K562 (cell line): ENCODE data around the gene ARL4D. TPM values are rescaled to one million over a fixed set of nuclear protein-coding genes. Genes with fewer than 3 reads are reported as not detected.

ENCODE experiments used
- ATAC-seq: fragments of 200-7000 bp; cut with Tn5 transposase; 3 replicates; pipeline ENCODE4 v1.9.1; 2020; ENCODE audit warnings: moderate library complexity
- BruUV-seq: library from RNA; stranded (reverse); fragments of 400-500 nt; replicated peaks from 2 replicates; lab custom pipeline; 2021; lab: Mats Ljungman, UMichigan
- CTCF ChIA-PET: fragments of 300-600 bp; formaldehyde crosslinking; extraction: SDS; loops from one replicate; lab custom pipeline; 2021; ENCODE audit warnings: low intra/inter-chr PET ratio; lab: Yijun Ruan, JAX
- POLR2A ChIA-PET: fragments of 300-600, 350-650 bp; sonication (Branson Sonifier 250); formaldehyde crosslinking; extraction: SDS; loops from one replicate; lab custom pipeline; 2021; ENCODE audit warnings: antibody characterized with exemption, inconsistent platforms; lab: Yijun Ruan, JAX
- DNase-seq, 4 experiments: peaks; one replicate each; pipeline versions ENCODE4 v3.0.0 to v3.0.0-alpha.2; 2011 to 2018; ENCODE audit warnings: low spot score in 3 of 4, mixed read lengths in 3 of 4; ENCODE audit errors: extremely low read depth in 1 of 4
- FAIRE-seq: peaks from 2 replicates; lab custom pipeline; 2011; peaks lifted over from hg19 to GRCh38; lab: Jason Lieb, UNC
- H2AFZ ChIP-seq: 2 replicates; pipeline ENCODE4 v1.6.0; 2011; ENCODE audit warnings: low read depth, low read length, control low read depth, inconsistent platforms
- H3K27ac ChIP-seq: fragments of 200-600 bp; 3 replicates; pipeline ENCODE4 v1.8.0; 2011; ENCODE audit warnings: low read depth, mild to moderate bottlenecking, control low read depth, inconsistent platforms, low read length, moderate library complexity, mixed read lengths; ENCODE audit errors: extremely low read depth
- H3K27me3 ChIP-seq, 2 experiments: fragments of 300-600 bp in 1 of 2; 2 replicates in 1 of 2; 3 replicates in 1 of 2; pipeline versions ENCODE4 v1.6.0 to v1.8.0; 2011; ENCODE audit warnings: inconsistent platforms in 2 of 2, low read length in 2 of 2, mild to moderate bottlenecking in 1 of 2, mixed read lengths in 1 of 2, moderate library complexity in 1 of 2; ENCODE audit not compliant: control insufficient read depth in 2 of 2, insufficient read depth in 2 of 2
- H3K36me3 ChIP-seq: fragments of 300-600 bp; 3 replicates; pipeline ENCODE4 v1.8.0; 2011; ENCODE audit warnings: mild to moderate bottlenecking, low read length, inconsistent platforms; ENCODE audit not compliant: control insufficient read depth, insufficient read depth
- H3K4me1 ChIP-seq, 2 experiments: fragments of 200-600 bp in 1 of 2; replicated peaks in 1 of 2; 2 replicates in 1 of 2; 3 replicates in 1 of 2; pipeline versions ENCODE4 v1.5.1 to v1.8.0; 2011; ENCODE audit warnings: inconsistent platforms in 2 of 2, low read length in 2 of 2, mild to moderate bottlenecking in 1 of 2, mixed read lengths in 1 of 2, moderate library complexity in 1 of 2; ENCODE audit not compliant: control insufficient read depth in 2 of 2, insufficient read depth in 2 of 2
- H3K4me2 ChIP-seq: 2 replicates; pipeline ENCODE4 v1.6.1; 2011; ENCODE audit warnings: low read length, control low read depth, inconsistent platforms, mixed read lengths; ENCODE audit not compliant: insufficient read depth
- H3K4me3 ChIP-seq: fragments of 200-600 bp; sonication (generic), shearing (Covaris generic); 2 replicates; pipeline ENCODE4 v1.5.1; 2016; ENCODE audit warnings: control low read depth, inconsistent platforms
- H3K79me2 ChIP-seq: fragments of 200-600 bp; 3 replicates; pipeline ENCODE4 v1.8.0; 2011; ENCODE audit warnings: low read length, inconsistent platforms; ENCODE audit not compliant: control insufficient read depth, insufficient read depth
- H3K9ac ChIP-seq, 2 experiments: 2 replicates each; pipeline versions ENCODE4 v1.6.0 to v1.6.1; 2011; ENCODE audit warnings: low read depth in 2 of 2, low read length in 2 of 2, control low read depth in 1 of 2, inconsistent platforms in 1 of 2, mild to moderate bottlenecking in 1 of 2, mixed read lengths in 1 of 2; ENCODE audit not compliant: insufficient read depth in 1 of 2
- H3K9me1 ChIP-seq: one replicate; pipeline ENCODE4 v1.6.0; 2011; ENCODE audit warnings: inconsistent platforms, mild to moderate bottlenecking, low read length, moderate library complexity; ENCODE audit not compliant: control insufficient read depth, insufficient read depth
- H3K9me3 ChIP-seq: replicated peaks from 2 replicates; pipeline ENCODE4 v1.5.1; 2011; ENCODE audit warnings: low read depth, low read length, inconsistent platforms; ENCODE audit not compliant: control insufficient read depth, insufficient read depth
- H4K20me1 ChIP-seq: replicated peaks from 2 replicates; pipeline ENCODE4 v1.6.1; 2011; ENCODE audit warnings: low read length, inconsistent platforms, mixed read lengths; ENCODE audit not compliant: control insufficient read depth, insufficient read depth
- ATF2 ChIP-seq: sonication (generic); formaldehyde crosslinking; IDR thresholded peaks from 2 replicates; pipeline ENCODE4 v1.8.1; 2022; ENCODE audit warnings: missing genetic modification reagents
- CBX2 ChIP-seq: fragments of 200-600 bp; sonication (generic); IDR thresholded peaks from one replicate; pipeline ENCODE4 v1.6.1; 2012; ENCODE audit warnings: mild to moderate bottlenecking, low read length, inconsistent platforms; ENCODE audit not compliant: insufficient read depth, poor library complexity, severe bottlenecking
- E2F8 ChIP-seq: fragments of 450-650 bp; IDR thresholded peaks from 2 replicates; pipeline ENCODE4 v1.7.1; 2018; ENCODE audit warnings: mild to moderate bottlenecking, low read depth; ENCODE audit not compliant: partially characterized antibody
- FOXJ2 ChIP-seq: fragments of 200-800 bp; sonication (Bioruptor generic); IDR thresholded peaks from 2 replicates; pipeline ENCODE4 v1.6.1; 2016; ENCODE audit warnings: missing genetic modification characterization, missing compliant biosample characterization
- HDGF ChIP-seq: fragments of 450-650 bp; IDR thresholded peaks from 2 replicates; pipeline ENCODE4 v1.6.1; 2016
- JUN ChIP-seq, 2 experiments: sonication (generic) in 1 of 2; formaldehyde crosslinking in 1 of 2; IDR thresholded peaks; 2 replicates each; pipeline versions ENCODE4 v1.6.1 to v1.8.0; 2012 to 2022; ENCODE audit warnings: borderline replicate concordance in 2 of 2, mild to moderate bottlenecking in 2 of 2, improper control_type of control experiment in 1 of 2, low read depth in 1 of 2, low read length in 1 of 2, missing genetic modification reagents in 1 of 2
- MIER1 ChIP-seq: fragments of 450-650 bp; IDR thresholded peaks from 2 replicates; pipeline ENCODE4 v1.6.1; 2016; ENCODE audit warnings: antibody characterized with exemption, mild to moderate bottlenecking, low read depth
- MTF1 ChIP-seq: fragments of 250-450 bp; sonication (Bioruptor Pico); IDR thresholded peaks from 2 replicates; pipeline ENCODE4 v1.9.0; 2021; ENCODE audit warnings: moderate library complexity, mild to moderate bottlenecking, inconsistent platforms, borderline replicate concordance
- NR2F6 ChIP-seq: fragments of 450-650 bp; formaldehyde crosslinking; IDR thresholded peaks from 2 replicates; pipeline ENCODE4 v1.4.0; 2020; ENCODE audit warnings: mild to moderate bottlenecking
- PML ChIP-seq: IDR thresholded peaks from 2 replicates; pipeline ENCODE4 v1.6.1; 2012; ENCODE audit warnings: low read length, inconsistent platforms
- PTRF ChIP-seq: fragments of 450-650 bp; IDR thresholded peaks from 2 replicates; pipeline ENCODE4 v1.6.1; 2016; ENCODE audit warnings: mild to moderate bottlenecking, missing genetic modification characterization, missing compliant biosample characterization
- RUNX1 ChIP-seq: sonication (generic); IDR thresholded peaks from 2 replicates; pipeline ENCODE4 v1.6.1; 2016; ENCODE audit warnings: antibody characterized with exemption, low read depth
- TCFL5 ChIP-seq: fragments of 250-450 bp; sonication (Bioruptor Pico); conservative IDR thresholded peaks from 2 replicates; pipeline ENCODE4 v1.6.1; 2021; ENCODE audit warnings: mild to moderate bottlenecking, moderate library complexity, matching md5 sums
- ZNF24 ChIP-seq: fragments of 450-650 bp; IDR thresholded peaks from 2 replicates; pipeline ENCODE4 v1.6.1; 2016
- WGBS: fragments of 100-300 bp; shearing (Covaris generic); methylation state at CpG from one replicate; pipeline ENCODE4 v1.1.6; 2016; ENCODE audit warnings: low coverage, mixed read lengths; ENCODE audit not compliant: insufficient coverage; ENCODE audit errors: missing lambda C conversion rate; 5-methylcytosine and 5-hydroxymethylcytosine counted together
- in situ Hi-C: fragments of 300-500 bp; cut with MboI; formaldehyde crosslinking; loops from 4 replicates; pipeline ENCODE4 v1.15.0; 2018; ENCODE audit warnings: inconsistent platforms, mixed read lengths
- intact Hi-C: fragments of 100-400 bp; cut with micrococcal nuclease; formaldehyde crosslinking; loops from 2 replicates; pipeline ENCODE4 v1.14.2; 2022
- polyA plus RNA-seq, 8 experiments: library from polyadenylated mRNA; depleted of rRNA in 4 of 8; stranded (reverse) in 5 of 8; unstranded in 3 of 8; fragments of >200 nt; fragmentation: Nextera tagmentation in 2 of 8; fragmentation: Illumina TruSeq in 1 of 8; extraction: Ambion mirVana in 2 of 8; extraction: Trizol in 1 of 8; gene quantifications; 2 replicates each; pipeline versions ENCODE4 v1.2.1 to v1.2.3, GENCODE V29; 2011 to 2014; ENCODE audit warnings: inconsistent platforms in 1 of 8, missing spikeins in 1 of 8
- total RNA-seq, 7 experiments: library from RNA; depleted of rRNA in 6 of 7; stranded (reverse); fragments of >200 nt in 6 of 7; fragmentation: Illumina TruSeq in 2 of 7; extraction: Trizol in 2 of 7; gene quantifications; 2 replicates each; pipeline versions ENCODE4 v1.2.1 to v1.2.3, GENCODE V29; 2011 to 2021; ENCODE audit warnings: low replicate concordance in 1 of 7
- TF ChIP-seq, protein P1 (sequence below): fragments of 250-450 bp; sonication (Bioruptor Pico); IDR thresholded peaks from 2 replicates; pipeline ENCODE4 v1.9.0; 2021; ENCODE audit warnings: mild to moderate bottlenecking, inconsistent platforms

The ARL4D gene
- total and polyA plus RNA-seq, 9 of the 15 experiments (the other 6 are each of a cell fraction or from before 2014, with no cell fraction given), result 0.07 to 0.53 (median 0.28) TPM; not detected in 1

DNA sequence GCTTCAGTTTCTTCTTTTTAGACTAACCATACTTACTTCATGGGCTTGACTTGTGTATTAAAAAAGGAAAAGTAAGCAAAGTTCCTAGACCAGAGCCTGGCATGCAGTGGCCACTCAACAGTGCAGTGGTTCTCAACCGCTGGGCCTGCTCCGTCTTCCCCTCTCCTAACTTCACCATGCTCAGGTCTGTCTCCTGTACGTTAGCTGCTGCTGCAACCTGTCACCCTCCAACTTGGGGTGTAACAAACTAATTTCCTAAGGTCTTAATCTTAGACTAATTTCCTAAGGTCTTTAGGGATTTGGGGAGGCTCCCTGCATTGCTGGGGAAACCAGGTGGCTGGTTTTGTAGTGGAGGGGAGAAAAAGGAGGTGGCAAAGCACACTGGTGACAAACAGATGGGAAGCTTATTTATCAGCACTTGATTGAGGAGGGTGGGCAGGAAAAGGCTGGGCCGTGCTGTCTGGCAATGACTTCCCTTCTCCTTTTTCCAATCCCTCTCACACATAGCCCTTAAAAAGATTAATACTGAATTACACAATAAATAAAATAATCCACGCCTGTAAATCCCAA lies 2.2 kb upstream of the ARL4D start:
- in situ Hi-C loops (no loop called here), intact Hi-C loops (no loop called here)
- no peak for DNase-seq
- TF ChIP-seq, protein P1, sequence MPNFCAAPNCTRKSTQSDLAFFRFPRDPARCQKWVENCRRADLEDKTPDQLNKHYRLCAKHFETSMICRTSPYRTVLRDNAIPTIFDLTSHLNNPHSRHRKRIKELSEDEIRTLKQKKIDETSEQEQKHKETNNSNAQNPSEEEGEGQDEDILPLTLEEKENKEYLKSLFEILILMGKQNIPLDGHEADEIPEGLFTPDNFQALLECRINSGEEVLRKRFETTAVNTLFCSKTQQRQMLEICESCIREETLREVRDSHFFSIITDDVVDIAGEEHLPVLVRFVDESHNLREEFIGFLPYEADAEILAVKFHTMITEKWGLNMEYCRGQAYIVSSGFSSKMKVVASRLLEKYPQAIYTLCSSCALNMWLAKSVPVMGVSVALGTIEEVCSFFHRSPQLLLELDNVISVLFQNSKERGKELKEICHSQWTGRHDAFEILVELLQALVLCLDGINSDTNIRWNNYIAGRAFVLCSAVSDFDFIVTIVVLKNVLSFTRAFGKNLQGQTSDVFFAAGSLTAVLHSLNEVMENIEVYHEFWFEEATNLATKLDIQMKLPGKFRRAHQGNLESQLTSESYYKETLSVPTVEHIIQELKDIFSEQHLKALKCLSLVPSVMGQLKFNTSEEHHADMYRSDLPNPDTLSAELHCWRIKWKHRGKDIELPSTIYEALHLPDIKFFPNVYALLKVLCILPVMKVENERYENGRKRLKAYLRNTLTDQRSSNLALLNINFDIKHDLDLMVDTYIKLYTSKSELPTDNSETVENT (CRISPR knock-in tag), result no peak
- TF ChIP-seq JUN (IDR thresholded peaks at IDR 0.05; ENCODE audit: borderline replicate concordance, low read depth, low read length) (no peak), JUN (CRISPR knock-in tag; IDR thresholded peaks at IDR 0.05; ENCODE audit: borderline replicate concordance) (no peak), RUNX1 (no peak), ATF2 (CRISPR knock-in tag) (no peak), ZNF24 (no peak), PML (no peak), MTF1 (CRISPR knock-in tag) (no peak), HDGF (no peak), MIER1 (no peak), E2F8 (no peak), TCFL5 (CRISPR knock-in tag) (no peak), PTRF (no peak), NR2F6 (CRISPR knock-in tag) (no peak), FOXJ2 (no peak), CBX2 (no peak)
- Histone ChIP-seq H3K79me2 (no peaks in the 10 kb centered on the region), H3K9ac (no peak overlapping the region), H3K4me1 (peaks cover 8 to 14% of the 10 kb centered on the region in 2 experiments; a peak in 4 of 5 replicates), H3K27me3 (no peaks in the 10 kb centered on the region; a peak in 1 of 5 replicates), H3K9me3 (no peaks in the 10 kb centered on the region), H2AFZ (no peak overlapping the region), H4K20me1 (no peaks in the 10 kb centered on the region), H3K27ac (no peak overlapping the region), H3K9me1 (no peaks in the 10 kb centered on the region), H3K4me2 (no peak overlapping the region), H3K4me3 (no peak overlapping the region), H3K36me3 (no peaks in the 10 kb centered on the region)
- whole genome bisulfite sequencing, result 58% methylated on average over 4 of the region's 5 CpGs
- ATAC-seq, result no peak
- peak; percentile 29 for FAIRE-seq
- ChIA-PET CTCF (interaction anchor here (0.6 to 6.9 kb wide), 2 partner anchors 86 to 301 kb away, joined by 4 to 181 read pairs; partner anchors contain the start of gene DHX8), POLR2A (interaction anchor here (0.5 to 1.8 kb wide), 4 partner anchors 10 to 169 kb away, joined by 3 to 5 read pairs (median 4); partner anchors contain the start of gene DHX8)
- BruUV-seq, result no TSS peak
